Measurements from ENCODE around the gene ZGLP1. TPM values are rescaled to one million over a fixed set of nuclear protein-coding genes. Genes with fewer than 3 reads are reported as not detected.
"Not testable (repeated sequence)": the region's sequence is repeated elsewhere in the genome, so short reads cannot be mapped to it uniquely, and the experiment has no call there.

Gene ZGLP1
- total RNA-seq = 1.9 TPM
- long read RNA-seq = 0 reads

GRCh38 chr19:10309423-10309822, at the start of gene ZGLP1:
ZGLP1 (minus strand) TSS chr19:10309815.
- no peak for DNase-seq (ENCODE audit: low spot score)
- intact Hi-C loops (cut with DNase I) = no loop called here

GRCh38 chr19:10356431-10356830, 46.8 kb upstream of the ZGLP1 start:
- no peak for DNase-seq (ENCODE audit: low spot score)
- intact Hi-C loops (cut with DNase I) = no loop called here

- intact Hi-C loops (cut with DNase I) = no loop called here
- no peak for DNase-seq (ENCODE audit: low spot score)
Measured at GRCh38 chr19:10353793-10354391, 44.3 kb upstream of the ZGLP1 start.

- intact Hi-C loops (cut with DNase I) = no loop called here
Measured at GRCh38 chr19:10352764-10353671, 43.4 kb upstream of the ZGLP1 start.

GRCh38 chr19:10346509-10346908, 36.9 kb upstream of the ZGLP1 start:
- intact Hi-C loops (cut with DNase I) = no loop called here
- DNase-seq (ENCODE audit: low spot score) = no peak

More at GRCh38 chr19:10352764-10353671, 43.4 kb upstream of the ZGLP1 start:
- peak; percentile 85 for DNase-seq (ENCODE audit: low spot score)

GRCh38 chr19:10344780-10345179, 35.2 kb upstream of the ZGLP1 start:
- intact Hi-C loops (cut with DNase I) = no loop called here

GRCh38 chr19:10343495-10343894, 33.9 kb upstream of the ZGLP1 start:
- DNase-seq (ENCODE audit: low spot score) = no peak
- intact Hi-C loops (cut with DNase I) = no loop called here

More at GRCh38 chr19:10344780-10345179, 35.2 kb upstream of the ZGLP1 start:
- DNase-seq (ENCODE audit: low spot score) = no peak

- no peak for DNase-seq (ENCODE audit: low spot score)
- intact Hi-C loops (cut with DNase I) = no loop called here
Measured at GRCh38 chr19:10339977-10340376, 30.4 kb upstream of the ZGLP1 start.

- intact Hi-C loops (cut with DNase I) = no loop called here
- DNase-seq (ENCODE audit: low spot score) = peak; percentile 90
Measured at GRCh38 chr19:10339380-10339960, 29.9 kb upstream of the ZGLP1 start, which contains the start of gene ICAM3. ICAM3 (minus strand) TSS chr19:10339624; CDS start chr19:10339614, 10 bp downstream.

GRCh38 chr19:10338940-10339339, 29.3 kb upstream of the ZGLP1 start:
- intact Hi-C loops (cut with DNase I) = no loop called here
- DNase-seq (ENCODE audit: low spot score) = no peak

- DNase-seq (ENCODE audit: low spot score); intact Hi-C loops (cut with DNase I): not testable (repeated sequence)
Measured at GRCh38 chr19:10336725-10337124, 27.1 kb upstream of the ZGLP1 start.

GRCh38 chr19:10335352-10335985, 25.9 kb upstream of the ZGLP1 start:
- intact Hi-C loops (cut with DNase I) = loop anchor here (2.0 kb wide), 1 partner anchor 45 kb away; the partner anchor contains the start of gene TYK2
- no peak for DNase-seq (ENCODE audit: low spot score)

- intact Hi-C loops (cut with DNase I) = loop anchor here (2.0 to 5.0 kb wide), 2 partner anchors 46 to 62 kb away; partner anchors contain the start of genes ICAM1 and TYK2
- peak; percentile 96 for DNase-seq (ENCODE audit: low spot score)
Measured at GRCh38 chr19:10334588-10335351, 25.2 kb upstream of the ZGLP1 start.

- intact Hi-C loops (cut with DNase I) = loop anchor here (2.0 to 5.0 kb wide), 3 partner anchors 47 to 69 kb away; partner anchors contain the start of genes CDC37, ICAM1 and TYK2
- no peak for DNase-seq (ENCODE audit: low spot score)
Measured at GRCh38 chr19:10333758-10334587, 24.4 kb upstream of the ZGLP1 start.

GRCh38 chr19:10332965-10333757, 23.5 kb upstream of the ZGLP1 start, which contains the start of gene RAVER1:
RAVER1 (minus strand) TSS chr19:10333529; CDS start chr19:10333507, 22 bp downstream.
- peak; percentile 100 for DNase-seq (ENCODE audit: low spot score)
- intact Hi-C loops (cut with DNase I) = loop anchor here (2.0 to 5.0 kb wide), 2 partner anchors 61 to 70 kb away; partner anchors contain the start of genes CDC37 and ICAM1

GRCh38 chr19:10332158-10332964, 22.7 kb upstream of the ZGLP1 start:
- DNase-seq (ENCODE audit: low spot score) = no peak
- intact Hi-C loops (cut with DNase I) = loop anchor here (2.0 to 5.0 kb wide), 2 partner anchors 60 to 70 kb away; partner anchors contain the start of genes CDC37 and ICAM1

Data from cardiac septum (tissue), 1 donor.